ENCODE results near the gene IGFBP6.

IGFBP6 gene

GRCh38 chr12:53067993-53068770, 29.3 kb upstream of the IGFBP6 start:
- Histone ChIP-seq H3K4me1 (ENCODE audit: control insufficient read depth, low read depth, low read length) (peaks cover 6% of the 10 kb centered on the region), H3K36me3 (ENCODE audit: control insufficient read depth, low read depth, low read length) (no peaks in the 10 kb centered on the region), H3K27ac (ENCODE audit: low read length) (no peak overlapping the region), H3K9ac (ENCODE audit: low read length) (no peak overlapping the region), H3K4me3 (ENCODE audit: low read length) (no peak overlapping the region), H3K27me3 (ENCODE audit: control insufficient read depth, insufficient read depth, low read length) (no peaks in the 10 kb centered on the region), H3K9me3 (ENCODE audit: control insufficient read depth, low read depth, low read length) (no peaks in the 10 kb centered on the region)

DNA sequence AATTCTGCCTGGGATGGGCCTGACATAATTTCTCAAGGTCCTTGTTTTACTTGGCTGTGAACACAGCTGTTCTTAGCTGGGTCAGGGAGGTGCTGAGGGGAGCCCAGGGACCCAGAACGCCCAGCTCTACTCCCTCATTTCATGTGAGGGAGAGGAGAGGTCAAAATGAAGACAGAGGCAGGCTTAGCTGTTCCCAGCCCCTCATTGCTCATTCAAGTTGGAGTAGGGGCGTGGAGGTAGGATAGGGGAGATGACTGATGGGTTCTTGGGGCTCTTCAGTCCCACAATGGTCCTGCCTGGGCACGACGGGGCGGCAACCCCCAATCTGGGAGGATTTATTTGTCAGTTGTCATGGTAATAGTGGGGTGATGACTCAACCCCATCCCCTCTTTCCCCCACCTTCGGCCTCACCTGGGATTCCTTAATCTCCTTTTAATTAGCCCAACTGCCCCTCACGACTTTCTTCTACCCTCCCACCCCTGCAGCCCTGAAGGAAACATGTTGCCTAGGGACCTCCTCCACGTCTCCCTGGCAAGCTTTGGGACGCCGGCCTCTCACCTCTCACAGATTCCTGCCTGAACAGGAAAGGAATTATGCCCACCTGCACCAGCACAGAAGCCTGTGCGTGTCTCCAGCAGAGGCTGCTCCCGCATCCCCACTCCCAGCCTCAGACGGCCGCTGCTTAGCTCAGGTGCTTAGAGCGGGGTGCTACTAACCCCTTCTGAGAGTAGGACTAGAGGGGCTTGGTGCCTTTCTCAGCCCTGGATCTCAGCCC, 28.5 kb upstream of the IGFBP6 start:
- Histone ChIP-seq H3K4me3 (ENCODE audit: low read length) (no peak overlapping the region), H3K27me3 (ENCODE audit: control insufficient read depth, insufficient read depth, low read length) (no peaks in the 10 kb centered on the region), H3K9me3 (ENCODE audit: control insufficient read depth, low read depth, low read length) (no peaks in the 10 kb centered on the region), H3K27ac (ENCODE audit: low read length) (no peak overlapping the region), H3K36me3 (ENCODE audit: control insufficient read depth, low read depth, low read length) (no peaks in the 10 kb centered on the region), H3K4me1 (ENCODE audit: control insufficient read depth, low read depth, low read length) (peaks cover 6% of the 10 kb centered on the region), H3K9ac (ENCODE audit: low read length) (no peak overlapping the region)

GRCh38 chr12:53069621-53070410, 27.7 kb upstream of the IGFBP6 start:
- no peak overlapping the region for H3K4me3 ChIP-seq (ENCODE audit: low read length)
- H3K9ac ChIP-seq (ENCODE audit: low read length) = no peak overlapping the region
- H3K9me3 ChIP-seq (ENCODE audit: control insufficient read depth, low read depth, low read length) = no peaks in the 10 kb centered on the region
- no peak overlapping the region for H3K27ac ChIP-seq (ENCODE audit: low read length)
- no peaks in the 10 kb centered on the region for H3K27me3 ChIP-seq (ENCODE audit: control insufficient read depth, insufficient read depth, low read length)
- H3K4me1 ChIP-seq (ENCODE audit: control insufficient read depth, low read depth, low read length) = peaks cover 6% of the 10 kb centered on the region
- H3K36me3 ChIP-seq (ENCODE audit: control insufficient read depth, low read depth, low read length) = no peaks in the 10 kb centered on the region

DNA sequence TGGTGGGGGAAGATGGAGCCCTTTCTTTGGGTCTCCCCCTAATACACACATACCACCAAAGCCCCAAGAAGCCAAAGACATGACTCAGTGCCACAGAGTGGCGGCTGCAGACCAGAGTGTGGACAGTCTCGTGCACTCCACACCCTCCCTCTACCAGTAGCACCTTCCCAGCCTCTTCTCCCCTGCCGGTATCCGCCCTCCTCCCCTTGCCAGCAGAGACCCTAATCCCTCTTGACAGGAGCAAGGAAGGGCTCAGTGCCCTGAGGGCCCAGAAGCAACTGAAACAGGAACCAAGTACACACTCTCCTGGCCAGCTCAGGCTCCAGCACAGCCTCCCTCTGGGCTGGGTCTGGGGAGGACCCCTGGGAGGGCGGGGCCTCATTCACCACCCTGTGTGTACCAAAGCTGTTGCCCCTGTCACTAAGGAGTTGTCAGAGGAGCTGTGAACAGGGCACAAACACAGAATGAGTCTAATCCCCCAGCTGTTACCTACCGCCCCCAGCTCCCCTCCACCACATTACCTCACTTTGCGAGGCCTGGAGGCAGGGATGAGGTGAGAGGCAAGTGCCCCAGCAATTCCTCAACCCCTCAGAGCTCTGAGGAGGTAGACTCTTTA, 26.5 kb upstream of the IGFBP6 start:
- no peaks in the 10 kb centered on the region for H3K27me3 ChIP-seq (ENCODE audit: control insufficient read depth, insufficient read depth, low read length)
- H3K9me3 ChIP-seq (ENCODE audit: control insufficient read depth, low read depth, low read length) = no peaks in the 10 kb centered on the region
- no peak overlapping the region for H3K4me3 ChIP-seq (ENCODE audit: low read length)
- no peak overlapping the region for H3K27ac ChIP-seq (ENCODE audit: low read length)
- peaks cover 6% of the 10 kb centered on the region for H3K4me1 ChIP-seq (ENCODE audit: control insufficient read depth, low read depth, low read length)
- no peaks in the 10 kb centered on the region for H3K36me3 ChIP-seq (ENCODE audit: control insufficient read depth, low read depth, low read length)
- no peak overlapping the region for H3K9ac ChIP-seq (ENCODE audit: low read length)

DNA sequence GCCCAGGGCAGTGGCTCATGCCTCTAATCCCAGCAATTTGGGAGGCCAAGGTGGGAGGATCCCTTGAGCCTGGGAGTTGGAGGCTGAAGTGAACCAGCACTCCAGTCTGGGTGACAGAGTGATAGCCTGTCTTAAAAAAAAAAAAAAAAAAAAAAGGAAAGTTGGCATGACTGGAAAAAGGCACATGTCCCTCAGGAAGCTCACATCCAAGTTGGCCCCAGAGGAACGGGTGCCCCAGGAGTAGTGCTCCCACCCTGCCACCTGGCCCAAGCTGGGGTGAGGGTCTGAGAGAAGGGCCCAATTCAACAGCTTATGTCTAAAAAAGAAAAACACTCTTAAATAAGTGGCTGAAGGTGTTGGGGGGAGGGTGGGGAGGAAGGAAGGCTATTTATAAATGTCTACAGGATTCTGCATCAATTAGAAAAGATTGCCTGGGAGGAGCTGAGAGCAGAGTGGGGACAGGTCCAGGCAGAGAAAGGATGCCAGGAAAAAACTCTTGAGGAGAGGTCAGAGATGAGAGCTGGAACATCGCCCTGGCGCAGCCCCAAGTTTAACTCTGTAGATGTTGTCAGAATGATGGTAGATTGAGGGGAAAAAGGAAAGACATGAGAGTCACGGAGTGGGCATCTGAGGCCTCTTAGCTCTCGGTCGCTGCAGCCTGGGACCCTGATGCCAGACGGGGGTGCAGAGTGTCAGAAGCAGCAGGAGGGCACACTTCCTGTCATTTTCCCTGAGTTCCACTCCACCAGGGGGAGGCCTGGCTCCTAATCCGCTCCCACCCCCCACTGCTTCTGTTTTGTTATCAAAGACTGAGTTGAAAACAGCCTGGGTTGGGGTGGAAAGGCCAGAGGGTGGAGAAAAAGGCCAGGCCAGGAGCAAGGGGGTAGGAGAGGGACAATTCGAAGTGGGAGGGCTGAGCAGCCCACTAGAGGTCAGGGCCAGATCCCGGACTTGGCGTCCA, 25.6 kb upstream of the IGFBP6 start:
- no peak overlapping the region for H3K27ac ChIP-seq (ENCODE audit: low read length)
- no peaks in the 10 kb centered on the region for H3K27me3 ChIP-seq (ENCODE audit: control insufficient read depth, insufficient read depth, low read length)
- no peaks in the 10 kb centered on the region for H3K36me3 ChIP-seq (ENCODE audit: control insufficient read depth, low read depth, low read length)
- no peaks in the 10 kb centered on the region for H3K9me3 ChIP-seq (ENCODE audit: control insufficient read depth, low read depth, low read length)
- no peak overlapping the region for H3K9ac ChIP-seq (ENCODE audit: low read length)
- no peak overlapping the region for H3K4me3 ChIP-seq (ENCODE audit: low read length)
- peaks cover 6% of the 10 kb centered on the region for H3K4me1 ChIP-seq (ENCODE audit: control insufficient read depth, low read depth, low read length)

DNA sequence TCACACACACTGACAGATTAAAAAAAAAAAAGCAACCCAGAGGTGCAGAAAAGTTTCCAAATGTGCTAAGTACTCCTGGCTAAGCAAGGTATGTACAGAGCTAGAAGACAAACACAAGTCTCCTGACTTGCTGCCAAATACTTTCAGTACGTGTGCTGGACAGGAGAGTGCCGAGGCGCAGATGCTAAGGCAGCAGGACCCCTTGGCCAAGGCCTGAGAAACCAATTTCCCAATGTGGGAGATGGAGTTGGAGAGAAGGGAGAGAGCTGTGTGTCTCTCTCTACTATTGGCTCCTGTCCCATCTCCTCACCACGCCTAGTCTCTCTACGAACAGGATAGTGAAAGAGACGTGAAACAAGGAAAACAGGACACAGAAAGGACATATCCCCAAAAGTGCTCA, 23.6 kb upstream of the IGFBP6 start:
- no peak overlapping the region for H3K4me3 ChIP-seq (ENCODE audit: low read length)
- peaks cover 6% of the 10 kb centered on the region for H3K4me1 ChIP-seq (ENCODE audit: control insufficient read depth, low read depth, low read length)
- no peaks in the 10 kb centered on the region for H3K27me3 ChIP-seq (ENCODE audit: control insufficient read depth, insufficient read depth, low read length)
- no peaks in the 10 kb centered on the region for H3K9me3 ChIP-seq (ENCODE audit: control insufficient read depth, low read depth, low read length)
- H3K27ac ChIP-seq (ENCODE audit: low read length) = no peak overlapping the region
- H3K9ac ChIP-seq (ENCODE audit: low read length) = no peak overlapping the region
- no peaks in the 10 kb centered on the region for H3K36me3 ChIP-seq (ENCODE audit: control insufficient read depth, low read depth, low read length)

DNA sequence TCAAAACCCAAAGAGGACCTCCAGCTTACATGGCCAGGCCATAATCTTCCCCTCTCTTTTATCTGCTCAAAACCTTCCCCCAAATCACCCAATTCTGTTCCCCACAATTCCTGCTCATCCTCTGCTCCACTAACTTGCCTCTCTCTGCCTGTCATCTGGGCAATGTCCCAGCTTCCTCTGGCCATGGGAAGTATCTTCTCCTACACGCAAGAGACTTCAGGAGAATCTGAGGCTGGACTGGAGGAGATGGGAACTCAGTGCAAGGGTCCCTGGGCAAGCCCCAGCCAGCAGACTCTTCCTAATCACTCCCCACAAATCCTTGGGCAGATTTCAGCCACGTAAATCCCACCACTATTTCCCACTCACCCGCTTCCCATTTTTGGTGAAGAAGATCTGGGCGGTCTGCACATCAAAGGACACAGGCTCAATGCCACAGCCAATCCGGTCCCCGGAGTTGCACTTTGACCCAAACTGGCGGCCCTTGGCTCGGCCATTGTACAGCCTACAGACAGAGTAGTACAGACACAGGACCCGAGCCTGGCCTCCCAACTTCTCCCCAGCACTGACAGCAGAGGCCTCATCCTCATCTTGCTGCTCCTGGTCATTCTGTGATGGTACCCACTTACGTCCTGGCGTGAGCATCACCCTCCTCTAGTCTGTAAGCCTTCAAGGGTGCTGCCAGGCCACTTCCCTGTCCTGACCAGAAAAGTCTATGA, 23.0 kb upstream of the IGFBP6 start:
- H3K9ac ChIP-seq (ENCODE audit: low read length) = no peak overlapping the region
- no peak overlapping the region for H3K4me3 ChIP-seq (ENCODE audit: low read length)
- no peak overlapping the region for H3K27ac ChIP-seq (ENCODE audit: low read length)
- no peaks in the 10 kb centered on the region for H3K9me3 ChIP-seq (ENCODE audit: control insufficient read depth, low read depth, low read length)
- H3K27me3 ChIP-seq (ENCODE audit: control insufficient read depth, insufficient read depth, low read length) = no peaks in the 10 kb centered on the region
- H3K4me1 ChIP-seq (ENCODE audit: control insufficient read depth, low read depth, low read length) = peaks cover 6% of the 10 kb centered on the region
- H3K36me3 ChIP-seq (ENCODE audit: control insufficient read depth, low read depth, low read length) = no peaks in the 10 kb centered on the region

DNA sequence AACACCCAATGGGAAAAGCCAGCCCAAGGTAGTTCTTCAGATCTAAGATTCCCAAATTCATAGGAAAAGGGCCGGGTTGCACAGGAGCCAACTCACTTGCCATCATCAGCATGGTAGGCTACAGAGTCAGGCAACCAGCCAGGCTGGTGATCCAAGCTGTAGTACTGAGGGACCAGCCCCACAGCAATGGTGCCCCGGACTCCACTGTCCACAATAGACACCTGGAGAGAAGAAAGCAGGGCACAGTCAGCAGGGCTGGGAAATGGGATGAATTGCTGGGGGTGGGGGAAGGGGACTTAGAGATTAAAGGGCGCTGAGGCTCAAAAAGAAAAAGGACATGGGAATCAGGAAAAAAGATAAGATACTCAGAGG, 22.5 kb upstream of the IGFBP6 start:
- H3K9me3 ChIP-seq (ENCODE audit: control insufficient read depth, low read depth, low read length) = no peaks in the 10 kb centered on the region
- H3K27ac ChIP-seq (ENCODE audit: low read length) = no peak overlapping the region
- peaks cover 6% of the 10 kb centered on the region for H3K4me1 ChIP-seq (ENCODE audit: control insufficient read depth, low read depth, low read length)
- H3K36me3 ChIP-seq (ENCODE audit: control insufficient read depth, low read depth, low read length) = no peaks in the 10 kb centered on the region
- H3K9ac ChIP-seq (ENCODE audit: low read length) = no peak overlapping the region
- H3K27me3 ChIP-seq (ENCODE audit: control insufficient read depth, insufficient read depth, low read length) = no peaks in the 10 kb centered on the region
- H3K4me3 ChIP-seq (ENCODE audit: low read length) = no peak overlapping the region

- Histone ChIP-seq H3K9me3 (ENCODE audit: control insufficient read depth, low read depth, low read length) (no peaks in the 10 kb centered on the region), H3K4me3 (ENCODE audit: low read length) (no peak overlapping the region), H3K27me3 (ENCODE audit: control insufficient read depth, insufficient read depth, low read length) (peaks cover 14% of the 10 kb centered on the region), H3K36me3 (ENCODE audit: control insufficient read depth, low read depth, low read length) (no peaks in the 10 kb centered on the region), H3K9ac (ENCODE audit: low read length) (no peak overlapping the region), H3K27ac (ENCODE audit: low read length) (no peak overlapping the region), H3K4me1 (ENCODE audit: control insufficient read depth, low read depth, low read length) (peaks cover 6% of the 10 kb centered on the region)
Measured at GRCh38 chr12:53076461-53076860, 21.0 kb upstream of the IGFBP6 start.

DNA sequence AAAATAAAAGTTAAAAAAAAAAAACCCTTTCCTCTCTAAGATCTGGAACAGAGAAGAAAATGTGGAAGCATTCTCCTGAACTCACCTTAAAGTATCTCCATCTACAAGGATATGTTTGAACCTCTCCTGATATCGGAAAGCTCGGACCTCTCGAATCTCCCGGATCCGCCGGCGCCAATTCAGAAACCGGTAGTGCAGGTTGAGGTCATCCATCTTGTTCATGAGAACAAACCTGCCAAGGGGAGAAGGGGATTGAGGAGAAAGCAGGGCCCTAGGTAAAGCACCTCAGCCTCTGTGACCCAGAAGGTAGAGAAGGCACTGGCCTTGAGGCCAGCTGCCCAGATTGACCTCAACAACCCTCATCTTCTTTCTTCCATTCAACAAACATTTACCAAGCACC, 20.4 kb upstream of the IGFBP6 start:
- peaks cover 6% of the 10 kb centered on the region for H3K4me1 ChIP-seq (ENCODE audit: control insufficient read depth, low read depth, low read length)
- no peak overlapping the region for H3K9ac ChIP-seq (ENCODE audit: low read length)
- no peaks in the 10 kb centered on the region for H3K36me3 ChIP-seq (ENCODE audit: control insufficient read depth, low read depth, low read length)
- no peaks in the 10 kb centered on the region for H3K9me3 ChIP-seq (ENCODE audit: control insufficient read depth, low read depth, low read length)
- no peak overlapping the region for H3K4me3 ChIP-seq (ENCODE audit: low read length)
- H3K27ac ChIP-seq (ENCODE audit: low read length) = no peak overlapping the region
- H3K27me3 ChIP-seq (ENCODE audit: control insufficient read depth, insufficient read depth, low read length) = peaks cover 17% of the 10 kb centered on the region
